AG09319 (cell line): ENCODE measurements around the gene ABT1.
A peak's percentile ranks its signal among the peaks of the same experiment; 100 is the strongest.

ENCODE experiments used
- DNase-seq: peaks from one replicate; pipeline ENCODE4 v3.0.0-alpha.2; 2010; ENCODE audit warnings: low read depth; ENCODE audit errors: extremely low read depth
- TF ChIP-seq, protein P1 (sequence below): IDR thresholded peaks from 2 replicates; pipeline ENCODE4 v1.5.1; 2011; ENCODE audit warnings: low read depth, mild to moderate bottlenecking, inconsistent platforms, low read length, moderate library complexity

The ABT1 gene

GRCh38 chr6:26593278-26594130, 3.2 kb upstream of the ABT1 start:
- no peak for DNase-seq
- TF ChIP-seq, protein P1, sequence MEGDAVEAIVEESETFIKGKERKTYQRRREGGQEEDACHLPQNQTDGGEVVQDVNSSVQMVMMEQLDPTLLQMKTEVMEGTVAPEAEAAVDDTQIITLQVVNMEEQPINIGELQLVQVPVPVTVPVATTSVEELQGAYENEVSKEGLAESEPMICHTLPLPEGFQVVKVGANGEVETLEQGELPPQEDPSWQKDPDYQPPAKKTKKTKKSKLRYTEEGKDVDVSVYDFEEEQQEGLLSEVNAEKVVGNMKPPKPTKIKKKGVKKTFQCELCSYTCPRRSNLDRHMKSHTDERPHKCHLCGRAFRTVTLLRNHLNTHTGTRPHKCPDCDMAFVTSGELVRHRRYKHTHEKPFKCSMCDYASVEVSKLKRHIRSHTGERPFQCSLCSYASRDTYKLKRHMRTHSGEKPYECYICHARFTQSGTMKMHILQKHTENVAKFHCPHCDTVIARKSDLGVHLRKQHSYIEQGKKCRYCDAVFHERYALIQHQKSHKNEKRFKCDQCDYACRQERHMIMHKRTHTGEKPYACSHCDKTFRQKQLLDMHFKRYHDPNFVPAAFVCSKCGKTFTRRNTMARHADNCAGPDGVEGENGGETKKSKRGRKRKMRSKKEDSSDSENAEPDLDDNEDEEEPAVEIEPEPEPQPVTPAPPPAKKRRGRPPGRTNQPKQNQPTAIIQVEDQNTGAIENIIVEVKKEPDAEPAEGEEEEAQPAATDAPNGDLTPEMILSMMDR = no peak

- DNase-seq = no peak
- TF ChIP-seq, protein P1 = no peak
Observed at GRCh38 chr6:26594131-26594498, 2.6 kb upstream of the ABT1 start.

DNA sequence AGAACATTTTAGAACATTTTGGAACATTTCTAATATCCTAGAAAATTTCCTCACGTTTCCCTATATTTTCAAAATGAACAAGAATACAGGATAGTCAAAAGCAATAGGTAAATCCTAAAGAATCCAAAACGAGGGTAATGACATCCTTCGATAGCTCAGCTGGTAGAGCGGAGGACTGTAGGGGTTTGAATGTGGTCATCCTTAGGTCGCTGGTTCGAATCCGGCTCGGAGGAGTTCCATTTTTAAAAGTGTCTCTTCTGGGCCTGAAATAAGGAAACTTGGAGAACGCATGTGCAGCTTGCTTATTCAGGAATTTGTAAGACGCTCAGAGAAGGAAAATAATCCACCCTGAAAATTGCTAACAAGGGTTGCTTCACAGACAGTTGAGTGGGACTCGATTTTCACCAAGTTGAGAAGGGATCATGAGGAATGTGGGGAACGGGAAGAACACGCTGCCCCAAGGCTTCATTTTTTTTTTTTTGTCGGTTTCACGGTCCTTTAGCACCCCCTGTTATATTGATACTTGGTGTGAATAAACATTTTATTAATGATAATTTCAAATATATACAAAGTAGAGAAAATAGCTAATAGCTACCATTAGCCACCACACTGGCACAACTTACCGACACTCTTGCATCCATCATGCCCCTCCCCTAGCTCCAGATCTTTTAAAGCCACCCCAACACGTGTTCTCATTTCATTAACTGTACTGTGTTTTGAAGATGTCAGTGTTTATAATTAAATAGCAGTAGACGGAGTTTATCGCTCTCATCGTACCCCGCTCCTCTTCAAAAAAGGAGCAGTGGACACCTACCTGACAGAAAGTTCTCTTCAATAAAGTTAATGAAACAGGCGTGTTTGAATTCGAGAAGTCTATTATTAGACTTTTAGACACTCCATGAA, 1.8 kb upstream of the ABT1 start:
- peak; percentile 45 for DNase-seq

GRCh38 chr6:26595669-26596269, 984 bp upstream of the ABT1 start:
- TF ChIP-seq, protein P1 = peak; percentile 95
- DNase-seq = peak; percentile 69

More for the DNA sequence above, 1.8 kb upstream of the ABT1 start:
- TF ChIP-seq, protein P1 = no peak

DNA sequence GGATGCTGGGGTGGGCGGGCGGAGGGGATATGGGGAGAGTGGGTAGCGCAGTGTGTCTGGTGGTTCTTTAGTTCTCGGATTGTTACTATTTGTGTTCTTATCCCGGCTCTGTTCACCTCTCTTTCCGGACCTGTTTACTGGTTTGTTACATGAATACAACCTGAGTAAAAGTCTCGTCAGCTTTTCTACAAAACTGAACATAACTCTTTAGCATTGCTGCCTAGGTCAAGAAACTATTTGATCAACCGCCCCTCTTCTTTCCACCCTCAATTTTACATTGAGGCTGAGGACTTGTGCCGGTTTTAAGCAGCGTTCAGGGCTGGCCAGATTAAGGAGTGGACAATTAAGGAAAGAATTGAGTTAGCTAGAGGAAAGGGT, 625 bp downstream of the ABT1 start:
- TF ChIP-seq, protein P1 = no peak
- DNase-seq = no peak

DNA sequence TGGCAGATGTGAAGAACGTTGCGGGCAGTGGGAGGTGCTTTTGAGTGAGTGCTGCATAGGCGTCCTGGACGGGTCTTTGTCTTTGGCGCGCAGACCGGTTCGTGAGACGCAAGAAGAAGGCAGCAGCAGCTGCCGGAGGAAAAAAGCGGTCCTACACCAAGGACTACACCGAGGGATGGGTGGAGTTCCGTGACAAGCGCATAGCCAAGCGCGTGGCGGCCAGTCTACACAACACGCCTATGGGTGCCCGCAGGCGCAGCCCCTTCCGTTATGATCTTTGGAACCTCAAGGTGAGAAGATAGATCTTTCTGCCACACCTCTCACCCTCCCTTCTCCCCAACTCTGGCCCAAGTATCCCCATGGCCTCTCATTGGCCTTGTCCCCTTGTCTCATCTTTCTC, 1.1 kb downstream of the ABT1 start:
- TF ChIP-seq, protein P1 = no peak

GRCh38 chr6:26598267-26598666, 1.5 kb downstream of the ABT1 start:
- DNase-seq = no peak
- TF ChIP-seq, protein P1 = no peak

More for the DNA sequence above, 1.1 kb downstream of the ABT1 start:
- DNase-seq = no peak
